HEK293 (cell line): ENCODE data around the gene SHISA9.

Experiments
- CTCF ChIA-PET: fragments of 350-600 bp; formaldehyde crosslinking; extraction: SDS; loops from one replicate; lab custom pipeline; 2021; ENCODE audit warnings: antibody characterized with exemption; lab: Yijun Ruan, JAX
- POLR2A ChIA-PET: fragments of 300-600 bp; formaldehyde crosslinking; extraction: SDS; loops from one replicate; lab custom pipeline; 2020; ENCODE audit warnings: antibody characterized with exemption, inconsistent platforms; lab: Yijun Ruan, JAX
- H3K27ac ChIP-seq: fragments of 200-500 bp; sonication (Bioruptor generic); 2 replicates; pipeline ENCODE4 v1.5.1; 2014; ENCODE audit warnings: low read depth, low read length, control low read depth, inconsistent platforms; ENCODE audit errors: extremely low read depth
- H3K36me3 ChIP-seq, 2 experiments: fragments of 200-500 bp in 1 of 2; sonication (Bioruptor generic) in 1 of 2; 1 replicate in 1 of 2; 2 replicates in 1 of 2; pipeline ENCODE4 v1.5.1; 2014 to 2017; ENCODE audit warnings: inconsistent platforms in 2 of 2, low read length in 2 of 2; ENCODE audit not compliant: control insufficient read depth in 2 of 2, insufficient read depth in 1 of 2
- H3K4me1 ChIP-seq: fragments of 200-500 bp; sonication (Bioruptor generic); 2 replicates; pipeline ENCODE4 v1.5.1; 2014; ENCODE audit warnings: mild to moderate bottlenecking, low read length, inconsistent platforms; ENCODE audit not compliant: control insufficient read depth, insufficient read depth
- H3K4me3 ChIP-seq: 2 replicates; pipeline ENCODE4 v1.5.1; 2011; ENCODE audit warnings: low read depth, mild to moderate bottlenecking, control low read depth, low read length, moderate library complexity
- H3K9me3 ChIP-seq: fragments of 200-500 bp; sonication (Bioruptor generic); 2 replicates; pipeline ENCODE4 v1.5.1; 2014; ENCODE audit warnings: low read depth, low read length, inconsistent platforms; ENCODE audit not compliant: control insufficient read depth, insufficient read depth
- CTCF ChIP-seq: fragments of 450-650 bp; formaldehyde crosslinking; IDR thresholded peaks from 2 replicates; pipeline ENCODE4 v1.5.1; 2016; ENCODE audit warnings: missing biosample characterization, missing genetic modification characterization
- GFI1B ChIP-seq: fragments of 450-650 bp; formaldehyde crosslinking; IDR thresholded peaks from 2 replicates; pipeline ENCODE4 v1.5.1; 2016; ENCODE audit warnings: missing biosample characterization, missing genetic modification characterization
- GLI2 ChIP-seq: fragments of 450-650 bp; formaldehyde crosslinking; IDR thresholded peaks from 2 replicates; pipeline ENCODE4; 2017; ENCODE audit warnings: missing biosample characterization, missing genetic modification characterization, low read depth, borderline replicate concordance
- SP7 ChIP-seq: fragments of 450-650 bp; formaldehyde crosslinking; IDR thresholded peaks from 2 replicates; pipeline ENCODE4 v1.5.1; 2016; ENCODE audit warnings: missing biosample characterization, missing genetic modification characterization
- ZBTB8A ChIP-seq: fragments of 450-650 bp; formaldehyde crosslinking; IDR thresholded peaks from 2 replicates; pipeline ENCODE4 v1.5.1; 2016; ENCODE audit warnings: missing biosample characterization, missing genetic modification characterization
- ZNF138 ChIP-seq: fragments of 450-650 bp; formaldehyde crosslinking; IDR thresholded peaks from 2 replicates; pipeline ENCODE4 v1.5.1; 2016; ENCODE audit warnings: missing biosample characterization, missing genetic modification characterization, borderline replicate concordance
- ZNF16 ChIP-seq: fragments of 450-650 bp; formaldehyde crosslinking; IDR thresholded peaks from 2 replicates; pipeline ENCODE4 v1.5.1; 2016; ENCODE audit warnings: low read depth, missing biosample characterization, missing genetic modification characterization
- ZNF239 ChIP-seq: fragments of 450-650 bp; formaldehyde crosslinking; IDR thresholded peaks from 2 replicates; pipeline ENCODE4 v1.5.1; 2016; ENCODE audit warnings: missing biosample characterization, missing genetic modification characterization
- ZNF274 ChIP-seq, 2 experiments: fragments of 200-500 bp in 1 of 2; fragments of 450-650 bp in 1 of 2; sonication (Bioruptor generic) in 1 of 2; formaldehyde crosslinking in 1 of 2; IDR thresholded peaks; 2 replicates each; pipeline versions ENCODE4 v1.5.1 to v1.6.1; 2014 to 2016; ENCODE audit warnings: borderline replicate concordance in 1 of 2, inconsistent platforms in 1 of 2, low read length in 1 of 2, missing biosample characterization in 1 of 2, missing genetic modification characterization in 1 of 2
- ZNF292 ChIP-seq: fragments of 450-650 bp; formaldehyde crosslinking; IDR thresholded peaks from 2 replicates; pipeline ENCODE4 v1.5.1; 2016; ENCODE audit warnings: low read depth, missing biosample characterization, missing genetic modification characterization, borderline replicate concordance
- ZNF324 ChIP-seq: fragments of 450-650 bp; formaldehyde crosslinking; IDR thresholded peaks from 2 replicates; pipeline ENCODE4 v1.5.1; 2016; ENCODE audit warnings: missing biosample characterization, missing genetic modification characterization
- ZNF362 ChIP-seq: fragments of 450-650 bp; formaldehyde crosslinking; IDR thresholded peaks from 2 replicates; pipeline ENCODE4 v1.5.1; 2016; ENCODE audit warnings: missing biosample characterization, missing genetic modification characterization
- ZNF394 ChIP-seq: fragments of 450-650 bp; formaldehyde crosslinking; IDR thresholded peaks from 2 replicates; pipeline ENCODE4 v1.5.1; 2016; ENCODE audit warnings: missing biosample characterization, missing genetic modification characterization, mild to moderate bottlenecking, moderate library complexity, borderline replicate concordance
- ZNF404 ChIP-seq: fragments of 450-650 bp; formaldehyde crosslinking; IDR thresholded peaks from 2 replicates; pipeline ENCODE4 v1.5.1; 2017; ENCODE audit warnings: missing biosample characterization, missing genetic modification characterization
- ZNF473 ChIP-seq: fragments of 450-650 bp; formaldehyde crosslinking; IDR thresholded peaks from 2 replicates; pipeline ENCODE4 v1.5.1; 2017; ENCODE audit warnings: missing biosample characterization, missing genetic modification characterization
- ZNF501 ChIP-seq: fragments of 450-650 bp; formaldehyde crosslinking; IDR thresholded peaks from 2 replicates; pipeline ENCODE4 v1.5.1; 2016; ENCODE audit warnings: missing biosample characterization, missing genetic modification characterization
- ZNF521 ChIP-seq: fragments of 450-650 bp; formaldehyde crosslinking; IDR thresholded peaks from 2 replicates; pipeline ENCODE4 v1.5.1; 2017; ENCODE audit warnings: missing biosample characterization, mild to moderate bottlenecking, missing genetic modification characterization
- ZNF544 ChIP-seq: fragments of 450-650 bp; formaldehyde crosslinking; IDR thresholded peaks from 2 replicates; pipeline ENCODE4 v1.5.0; 2017; ENCODE audit warnings: missing biosample characterization, missing genetic modification characterization
- ZNF624 ChIP-seq: fragments of 450-650 bp; formaldehyde crosslinking; IDR thresholded peaks from 2 replicates; pipeline ENCODE4 v1.5.1; 2017; ENCODE audit warnings: missing biosample characterization, missing genetic modification characterization
- ZNF658 ChIP-seq: fragments of 450-650 bp; formaldehyde crosslinking; IDR thresholded peaks from 2 replicates; pipeline ENCODE4; 2016; ENCODE audit warnings: missing biosample characterization, missing genetic modification characterization
- ZNF670 ChIP-seq: fragments of 450-650 bp; formaldehyde crosslinking; IDR thresholded peaks from 2 replicates; pipeline ENCODE4 v1.5.1; 2016; ENCODE audit warnings: missing biosample characterization, missing genetic modification characterization, low read depth
- TF ChIP-seq, protein P1 (sequence below): fragments of 450-650 bp; formaldehyde crosslinking; IDR thresholded peaks from 2 replicates; pipeline ENCODE4 v1.5.1; 2016; ENCODE audit warnings: missing biosample characterization, missing genetic modification characterization
- TF ChIP-seq, protein P2 (sequence below): fragments of 450-650 bp; formaldehyde crosslinking; IDR thresholded peaks from 2 replicates; pipeline ENCODE4 v1.5.1; 2017; ENCODE audit warnings: missing biosample characterization, missing genetic modification characterization
- TF ChIP-seq, protein P3 (sequence below): fragments of 450-650 bp; formaldehyde crosslinking; IDR thresholded peaks from 2 replicates; pipeline ENCODE4 v1.5.1; 2016; ENCODE audit warnings: missing biosample characterization, missing genetic modification characterization

Gene SHISA9

GRCh38 chr16:13036600-13036999, 135.2 kb downstream of the SHISA9 start:
- Histone ChIP-seq H3K36me3 (no peaks in the 10 kb centered on the region), H3K4me3 (no peak overlapping the region), H3K9me3 (no peaks in the 10 kb centered on the region), H3K27ac (no peak overlapping the region), H3K4me1 (no peaks in the 10 kb centered on the region)
- TF ChIP-seq, protein P1, sequence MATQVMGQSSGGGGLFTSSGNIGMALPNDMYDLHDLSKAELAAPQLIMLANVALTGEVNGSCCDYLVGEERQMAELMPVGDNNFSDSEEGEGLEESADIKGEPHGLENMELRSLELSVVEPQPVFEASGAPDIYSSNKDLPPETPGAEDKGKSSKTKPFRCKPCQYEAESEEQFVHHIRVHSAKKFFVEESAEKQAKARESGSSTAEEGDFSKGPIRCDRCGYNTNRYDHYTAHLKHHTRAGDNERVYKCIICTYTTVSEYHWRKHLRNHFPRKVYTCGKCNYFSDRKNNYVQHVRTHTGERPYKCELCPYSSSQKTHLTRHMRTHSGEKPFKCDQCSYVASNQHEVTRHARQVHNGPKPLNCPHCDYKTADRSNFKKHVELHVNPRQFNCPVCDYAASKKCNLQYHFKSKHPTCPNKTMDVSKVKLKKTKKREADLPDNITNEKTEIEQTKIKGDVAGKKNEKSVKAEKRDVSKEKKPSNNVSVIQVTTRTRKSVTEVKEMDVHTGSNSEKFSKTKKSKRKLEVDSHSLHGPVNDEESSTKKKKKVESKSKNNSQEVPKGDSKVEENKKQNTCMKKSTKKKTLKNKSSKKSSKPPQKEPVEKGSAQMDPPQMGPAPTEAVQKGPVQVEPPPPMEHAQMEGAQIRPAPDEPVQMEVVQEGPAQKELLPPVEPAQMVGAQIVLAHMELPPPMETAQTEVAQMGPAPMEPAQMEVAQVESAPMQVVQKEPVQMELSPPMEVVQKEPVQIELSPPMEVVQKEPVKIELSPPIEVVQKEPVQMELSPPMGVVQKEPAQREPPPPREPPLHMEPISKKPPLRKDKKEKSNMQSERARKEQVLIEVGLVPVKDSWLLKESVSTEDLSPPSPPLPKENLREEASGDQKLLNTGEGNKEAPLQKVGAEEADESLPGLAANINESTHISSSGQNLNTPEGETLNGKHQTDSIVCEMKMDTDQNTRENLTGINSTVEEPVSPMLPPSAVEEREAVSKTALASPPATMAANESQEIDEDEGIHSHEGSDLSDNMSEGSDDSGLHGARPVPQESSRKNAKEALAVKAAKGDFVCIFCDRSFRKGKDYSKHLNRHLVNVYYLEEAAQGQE (tag by site-specific recombination) = peak; percentile 95
- TF ChIP-seq ZNF404 (tag by site-specific recombination) = no peak
- ChIA-PET POLR2A (no interaction called here), CTCF (no interaction called here)

DNA sequence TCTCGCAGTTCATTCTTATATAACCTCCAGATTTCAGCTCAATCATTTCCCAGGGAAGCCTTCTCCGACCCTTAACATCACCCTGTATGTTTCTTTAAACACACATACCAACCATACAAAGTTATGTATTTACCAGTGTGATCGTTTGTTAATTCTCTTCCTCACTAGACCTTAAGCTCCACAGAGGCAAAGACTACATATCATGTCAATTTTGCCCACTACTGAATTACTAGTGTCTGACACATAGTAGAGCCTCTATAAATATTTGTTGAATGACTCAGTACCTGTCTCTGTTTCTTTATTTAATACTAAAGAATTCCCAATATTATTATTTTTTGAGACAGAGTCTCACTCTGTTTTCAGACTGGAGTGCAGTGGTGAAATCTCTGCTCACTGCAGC, 137.2 kb downstream of the SHISA9 start:
- Histone ChIP-seq H3K4me1 (no peaks in the 10 kb centered on the region), H3K27ac (no peak overlapping the region), H3K36me3 (no peaks in the 10 kb centered on the region), H3K9me3 (no peaks in the 10 kb centered on the region), H3K4me3 (no peak overlapping the region)
- ChIA-PET POLR2A (no interaction called here), CTCF (no interaction called here)
- TF ChIP-seq GLI2 = no peak
- no peak for TF ChIP-seq GFI1B (tag by site-specific recombination)
- TF ChIP-seq, protein P2, sequence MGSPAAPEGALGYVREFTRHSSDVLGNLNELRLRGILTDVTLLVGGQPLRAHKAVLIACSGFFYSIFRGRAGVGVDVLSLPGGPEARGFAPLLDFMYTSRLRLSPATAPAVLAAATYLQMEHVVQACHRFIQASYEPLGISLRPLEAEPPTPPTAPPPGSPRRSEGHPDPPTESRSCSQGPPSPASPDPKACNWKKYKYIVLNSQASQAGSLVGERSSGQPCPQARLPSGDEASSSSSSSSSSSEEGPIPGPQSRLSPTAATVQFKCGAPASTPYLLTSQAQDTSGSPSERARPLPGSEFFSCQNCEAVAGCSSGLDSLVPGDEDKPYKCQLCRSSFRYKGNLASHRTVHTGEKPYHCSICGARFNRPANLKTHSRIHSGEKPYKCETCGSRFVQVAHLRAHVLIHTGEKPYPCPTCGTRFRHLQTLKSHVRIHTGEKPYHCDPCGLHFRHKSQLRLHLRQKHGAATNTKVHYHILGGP (tag by site-specific recombination) = no peak
- no peak for TF ChIP-seq ZNF292
- no peak for TF ChIP-seq ZNF362 (tag by site-specific recombination)
- no peak for TF ChIP-seq ZNF394 (tag by site-specific recombination)
- no peak for TF ChIP-seq SP7 (tag by site-specific recombination)
- TF ChIP-seq ZNF624 = no peak
- TF ChIP-seq ZNF501 (tag by site-specific recombination) = no peak

DNA sequence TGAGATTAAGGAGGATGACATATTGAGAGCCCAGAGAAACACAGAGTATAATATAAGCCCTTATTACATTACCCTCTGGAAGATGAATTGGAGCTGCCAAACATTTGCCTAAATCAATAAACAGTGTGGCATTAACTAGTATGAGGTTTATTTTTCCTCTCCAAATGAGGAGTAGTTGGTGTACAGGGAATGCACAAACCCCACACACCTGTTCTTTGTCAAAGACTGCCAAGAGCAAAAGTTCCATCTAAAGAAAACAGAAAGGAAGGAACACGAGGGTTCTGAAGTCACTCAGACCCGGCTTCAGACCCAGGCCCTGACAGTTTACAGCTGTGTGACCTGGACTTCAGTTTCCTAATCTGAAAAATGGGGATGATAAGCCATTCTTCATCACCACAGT, 138.1 kb downstream of the SHISA9 start:
- H3K4me1 ChIP-seq = no peaks in the 10 kb centered on the region
- no peak overlapping the region for H3K27ac ChIP-seq
- no peaks in the 10 kb centered on the region for H3K36me3 ChIP-seq
- no peak overlapping the region for H3K4me3 ChIP-seq
- ChIA-PET CTCF (no interaction called here), POLR2A (no interaction called here)
- no peaks in the 10 kb centered on the region for H3K9me3 ChIP-seq
- TF ChIP-seq ZNF324 (tag by site-specific recombination) (no peak), CTCF (no peak), ZNF670 (tag by site-specific recombination) (no peak), ZNF544 (tag by site-specific recombination) (no peak), ZNF473 (tag by site-specific recombination) (no peak), ZNF239 (tag by site-specific recombination) (no peak), ZBTB8A (no peak), ZNF274 (IDR thresholded peaks at IDR 0.05; ENCODE audit: low read length) (no peak), ZNF274 (tag by site-specific recombination; IDR thresholded peaks at IDR 0.05; ENCODE audit: borderline replicate concordance) (no peak), ZNF658 (tag by site-specific recombination) (no peak), ZNF521 (tag by site-specific recombination) (no peak), ZNF138 (tag by site-specific recombination) (no peak), ZNF16 (tag by site-specific recombination) (no peak)
- TF ChIP-seq, protein P3, sequence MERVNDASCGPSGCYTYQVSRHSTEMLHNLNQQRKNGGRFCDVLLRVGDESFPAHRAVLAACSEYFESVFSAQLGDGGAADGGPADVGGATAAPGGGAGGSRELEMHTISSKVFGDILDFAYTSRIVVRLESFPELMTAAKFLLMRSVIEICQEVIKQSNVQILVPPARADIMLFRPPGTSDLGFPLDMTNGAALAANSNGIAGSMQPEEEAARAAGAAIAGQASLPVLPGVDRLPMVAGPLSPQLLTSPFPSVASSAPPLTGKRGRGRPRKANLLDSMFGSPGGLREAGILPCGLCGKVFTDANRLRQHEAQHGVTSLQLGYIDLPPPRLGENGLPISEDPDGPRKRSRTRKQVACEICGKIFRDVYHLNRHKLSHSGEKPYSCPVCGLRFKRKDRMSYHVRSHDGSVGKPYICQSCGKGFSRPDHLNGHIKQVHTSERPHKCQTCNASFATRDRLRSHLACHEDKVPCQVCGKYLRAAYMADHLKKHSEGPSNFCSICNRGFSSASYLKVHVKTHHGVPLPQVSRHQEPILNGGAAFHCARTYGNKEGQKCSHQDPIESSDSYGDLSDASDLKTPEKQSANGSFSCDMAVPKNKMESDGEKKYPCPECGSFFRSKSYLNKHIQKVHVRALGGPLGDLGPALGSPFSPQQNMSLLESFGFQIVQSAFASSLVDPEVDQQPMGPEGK (tag by site-specific recombination) = no peak
